Activated CD8-positive, alpha-beta T cell treated with anti-CD3 and anti-CD28 coated beads for 36 hours (primary cell): Measurements from ENCODE around the gene PPP2R2C. TPM values are rescaled to one million over a fixed set of nuclear protein-coding genes. Genes with fewer than 3 reads are reported as not detected.

Experiments
- ATAC-seq: fragments of 200-7000 bp; cut with Tn5 transposase; one replicate; pipeline ENCODE4 v1.10.0; 2021; ENCODE audit warnings: mild to moderate bottlenecking, moderate library complexity
- CTCF ChIA-PET: fragments of 350-600 bp; sonication (Branson Sonifier 250); formaldehyde crosslinking; loops from one replicate; lab custom pipeline; 2021; ENCODE audit warnings: antibody characterized with exemption; lab: Charles Lee
- POLR2A ChIA-PET: fragments of 350-600 bp; sonication (Branson Sonifier 250); formaldehyde crosslinking; loops from one replicate; lab custom pipeline; 2021; ENCODE audit warnings: antibody characterized with exemption; lab: Charles Lee
- DNase-seq: peaks from one replicate; pipeline ENCODE4 v3.0.0-alpha.2; 2020
- H3K27ac Mint-ChIP-seq: one replicate; pipeline ENCODE4 v1.8.0; 2021; ENCODE audit warnings: mild to moderate bottlenecking, mixed read lengths
- H3K27me3 Mint-ChIP-seq: one replicate; pipeline ENCODE4 v1.8.0; 2021; ENCODE audit warnings: mixed read lengths
- H3K36me3 Mint-ChIP-seq: one replicate; pipeline ENCODE4 v1.8.0; 2021; ENCODE audit warnings: low read depth, mixed read lengths
- H3K4me1 Mint-ChIP-seq: one replicate; pipeline ENCODE4 v1.8.0; 2021; ENCODE audit warnings: low read depth, mixed read lengths
- H3K4me3 Mint-ChIP-seq: one replicate; pipeline ENCODE4 v1.8.0; 2021; ENCODE audit warnings: mild to moderate bottlenecking, moderate library complexity, mixed read lengths
- H3K9me3 Mint-ChIP-seq: one replicate; pipeline ENCODE4 v1.8.0; 2021; ENCODE audit warnings: mixed read lengths
- intact Hi-C: fragments of 100-400 bp; cut with micrococcal nuclease; formaldehyde crosslinking; loops from one replicate; pipeline ENCODE4 v1.10.0; 2022
- total RNA-seq, 2 experiments: library from RNA; stranded (reverse); gene quantifications; one replicate each; pipeline ENCODE4 v1.2.3, GENCODE V29; 2021
- TF ChIP-seq, protein P1 (sequence below): fragments of 200-600 bp; IDR thresholded peaks from one replicate; pipeline ENCODE4 v1.8.0; 2022; ENCODE audit warnings: antibody characterized with exemption, mild to moderate bottlenecking

PPP2R2C gene
- total RNA-seq, 2 experiments from 2014 or later: not detected

DNA sequence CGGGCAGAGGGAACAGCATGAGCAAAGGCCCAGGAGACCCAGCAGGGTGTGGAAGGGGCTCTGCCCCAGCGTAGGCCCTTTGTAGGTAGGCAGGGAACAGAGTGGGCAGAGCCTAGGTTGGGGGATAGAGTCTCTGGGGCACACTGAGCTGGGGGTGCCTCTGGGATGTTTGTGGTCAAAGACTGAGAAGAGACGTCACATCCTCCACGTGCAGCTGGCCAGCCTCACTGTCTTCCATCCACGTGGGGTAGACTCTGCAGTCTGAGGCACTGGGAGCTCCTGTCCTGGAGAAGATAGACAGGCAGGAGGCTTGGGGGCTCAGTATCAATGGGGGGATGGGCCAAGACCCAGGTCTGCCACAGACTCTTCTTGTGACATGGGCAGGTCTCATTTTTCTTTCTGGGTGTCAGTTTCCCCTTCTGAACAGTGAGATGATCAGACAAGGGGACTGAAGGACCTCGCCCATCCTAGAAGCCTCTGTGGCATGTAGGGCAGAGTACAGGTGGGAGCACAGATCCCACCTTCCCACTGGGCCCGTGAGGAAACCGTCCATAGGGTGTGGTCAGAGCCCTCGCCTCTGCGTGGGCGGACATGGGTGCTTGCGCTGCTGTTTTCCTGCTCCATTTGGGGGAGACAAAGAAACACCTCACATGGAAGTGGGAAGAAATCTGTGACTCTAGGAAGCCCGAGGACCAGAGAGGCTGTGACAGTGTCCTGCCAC is 179.9 kb downstream of the PPP2R2C start:
- DNase-seq (no peak), ATAC-seq (no peak)
- H3K27ac Mint-ChIP-seq: no peak overlapping the region
- H3K27me3 Mint-ChIP-seq: no peaks in the 10 kb centered on the region
- intact Hi-C loops: no loop called here
- H3K9me3 Mint-ChIP-seq: no peaks in the 10 kb centered on the region
- TF ChIP-seq, protein P1, sequence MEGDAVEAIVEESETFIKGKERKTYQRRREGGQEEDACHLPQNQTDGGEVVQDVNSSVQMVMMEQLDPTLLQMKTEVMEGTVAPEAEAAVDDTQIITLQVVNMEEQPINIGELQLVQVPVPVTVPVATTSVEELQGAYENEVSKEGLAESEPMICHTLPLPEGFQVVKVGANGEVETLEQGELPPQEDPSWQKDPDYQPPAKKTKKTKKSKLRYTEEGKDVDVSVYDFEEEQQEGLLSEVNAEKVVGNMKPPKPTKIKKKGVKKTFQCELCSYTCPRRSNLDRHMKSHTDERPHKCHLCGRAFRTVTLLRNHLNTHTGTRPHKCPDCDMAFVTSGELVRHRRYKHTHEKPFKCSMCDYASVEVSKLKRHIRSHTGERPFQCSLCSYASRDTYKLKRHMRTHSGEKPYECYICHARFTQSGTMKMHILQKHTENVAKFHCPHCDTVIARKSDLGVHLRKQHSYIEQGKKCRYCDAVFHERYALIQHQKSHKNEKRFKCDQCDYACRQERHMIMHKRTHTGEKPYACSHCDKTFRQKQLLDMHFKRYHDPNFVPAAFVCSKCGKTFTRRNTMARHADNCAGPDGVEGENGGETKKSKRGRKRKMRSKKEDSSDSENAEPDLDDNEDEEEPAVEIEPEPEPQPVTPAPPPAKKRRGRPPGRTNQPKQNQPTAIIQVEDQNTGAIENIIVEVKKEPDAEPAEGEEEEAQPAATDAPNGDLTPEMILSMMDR: no peak
- H3K36me3 Mint-ChIP-seq: peaks cover 2% of the 10 kb centered on the region
- H3K4me3 Mint-ChIP-seq: no peak overlapping the region
- ChIA-PET CTCF (no interaction called here), POLR2A (interaction anchor here (0.6 kb wide), 1 partner anchor 10 kb away, joined by 3 read pairs; no protein-coding TSS in a partner anchor)
- H3K4me1 Mint-ChIP-seq: no peaks in the 10 kb centered on the region

DNA sequence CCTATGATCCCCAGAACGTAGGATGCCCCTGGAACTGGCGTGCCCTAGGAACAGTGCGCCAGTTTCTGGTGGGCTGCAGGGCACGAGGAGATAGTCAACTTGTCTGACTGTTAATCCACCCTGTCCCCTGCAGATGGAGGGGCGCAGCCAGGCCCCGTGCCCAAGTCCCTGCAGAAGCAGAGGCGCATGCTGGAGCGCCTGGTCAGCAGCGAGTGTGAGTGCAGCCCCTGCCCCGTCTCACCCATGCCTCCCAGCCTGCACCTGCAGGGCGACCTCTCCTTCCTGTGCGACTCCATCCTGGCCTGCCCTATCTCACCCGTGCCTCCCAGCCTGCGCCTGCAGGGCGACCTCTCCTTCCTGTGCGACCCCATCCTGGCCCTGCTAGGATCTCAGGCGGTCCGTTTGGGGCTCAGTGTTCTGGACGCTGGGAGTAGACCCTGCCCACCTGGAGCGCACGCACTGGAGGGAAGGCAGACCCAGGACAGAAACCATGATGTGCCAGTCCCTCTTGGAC is 180.6 kb downstream of the PPP2R2C start:
- Mint-ChIP-seq H3K27ac (no peak overlapping the region), H3K9me3 (no peaks in the 10 kb centered on the region), H3K4me1 (no peaks in the 10 kb centered on the region), H3K27me3 (no peaks in the 10 kb centered on the region), H3K36me3 (peaks cover 2% of the 10 kb centered on the region), H3K4me3 (no peak overlapping the region)
- no peak for DNase-seq
- intact Hi-C loops: no loop called here
- ChIA-PET POLR2A (no interaction called here), CTCF (no interaction called here)
- TF ChIP-seq, protein P1: no peak
- no peak for ATAC-seq

GRCh38 chr4:6290769-6291547 is 181.5 kb downstream of the PPP2R2C start:
- H3K27me3 Mint-ChIP-seq: no peaks in the 10 kb centered on the region
- peaks cover 2% of the 10 kb centered on the region for H3K36me3 Mint-ChIP-seq
- ATAC-seq (no peak), DNase-seq (no peak)
- H3K4me1 Mint-ChIP-seq: no peaks in the 10 kb centered on the region
- ChIA-PET CTCF (no interaction called here), POLR2A (no interaction called here)
- intact Hi-C loops: no loop called here
- no peak overlapping the region for H3K27ac Mint-ChIP-seq
- no peak overlapping the region for H3K4me3 Mint-ChIP-seq
- TF ChIP-seq, protein P1: no peak
- H3K9me3 Mint-ChIP-seq: no peaks in the 10 kb centered on the region

- no peak overlapping the region for H3K27ac Mint-ChIP-seq
- no peaks in the 10 kb centered on the region for H3K4me1 Mint-ChIP-seq
- no peaks in the 10 kb centered on the region for H3K27me3 Mint-ChIP-seq
- ChIA-PET POLR2A (no interaction called here), CTCF (interaction anchor here (1.2 kb wide), 1 partner anchor 41 kb away, joined by 3 read pairs; no protein-coding TSS in a partner anchor)
- H3K36me3 Mint-ChIP-seq: peaks cover 2% of the 10 kb centered on the region
- no peak overlapping the region for H3K4me3 Mint-ChIP-seq
- intact Hi-C loops: no loop called here
- DNase-seq (no peak), ATAC-seq (no peak)
- TF ChIP-seq, protein P1: no peak
- H3K9me3 Mint-ChIP-seq: no peaks in the 10 kb centered on the region
Observed at GRCh38 chr4:6290256-6290655, 182.2 kb downstream of the PPP2R2C start.
